Right ventricle myocardium superior (tissue), 1 donor: ENCODE measurements around the gene NR4A3. TPM values are rescaled to one million over a fixed set of nuclear protein-coding genes. Genes with fewer than 3 reads are reported as not detected.
A peak's percentile ranks its signal among the peaks of the same experiment; 100 is the strongest.
"Not testable (repeated sequence)": the region's sequence is repeated elsewhere in the genome, so short reads cannot be mapped to it uniquely, and the experiment has no call there.

Experiments
- ATAC-seq: fragments of 200-7000 bp; cut with Tn5 transposase; one replicate; pipeline ENCODE4 v1.9.1; 2020; ENCODE audit warnings: mild to moderate bottlenecking; ENCODE audit not compliant: poor library complexity
- DNase-seq: peaks from one replicate; pipeline ENCODE4 v3.0.0-alpha.2; 2020
- intact Hi-C: fragments of 100-400 bp; cut with DNase I; formaldehyde crosslinking; loops from one replicate; pipeline ENCODE4 v1.11.2; 2022
- total RNA-seq: library from RNA; stranded (reverse); fragmentation: NEBNext Ultra II Directional; extraction: Animal tissue kit (Norgen Biotek cat#: 25700); gene quantifications from one replicate; pipeline ENCODE4 v1.2.1, GENCODE V29; 2021
- donor health status: DM: no; HTN: yes; CAD: no; lungs with severe emphysema.

Gene NR4A3
- total RNA-seq, 1 donor from 2014 or later, result 3.7 TPM

DNA sequence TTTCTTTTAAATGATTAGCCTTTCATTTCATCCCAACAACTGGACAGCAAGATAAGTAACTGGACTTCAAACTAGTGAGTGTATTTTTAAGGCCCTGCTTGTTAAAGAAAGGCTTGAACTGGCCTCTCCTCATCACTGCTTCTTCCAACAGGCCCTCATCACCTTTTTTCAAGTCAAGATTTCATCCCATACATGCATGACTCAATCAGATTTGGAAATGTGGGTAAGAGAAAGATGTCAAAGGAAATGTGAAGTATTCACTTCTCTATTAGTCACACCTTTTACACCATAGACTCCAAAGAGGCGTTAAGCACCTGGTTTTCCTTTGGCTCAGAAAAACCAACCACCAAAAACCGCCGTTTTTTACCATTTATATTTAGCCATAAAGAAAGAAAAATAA, 4.9 kb downstream of the NR4A3 start:
- DNase-seq (no peak), ATAC-seq (no peak)
- intact Hi-C loops, result loop anchor here (10.0 kb wide), 2 partner anchors 68 to 472 kb away; no protein-coding TSS in a partner anchor

DNA sequence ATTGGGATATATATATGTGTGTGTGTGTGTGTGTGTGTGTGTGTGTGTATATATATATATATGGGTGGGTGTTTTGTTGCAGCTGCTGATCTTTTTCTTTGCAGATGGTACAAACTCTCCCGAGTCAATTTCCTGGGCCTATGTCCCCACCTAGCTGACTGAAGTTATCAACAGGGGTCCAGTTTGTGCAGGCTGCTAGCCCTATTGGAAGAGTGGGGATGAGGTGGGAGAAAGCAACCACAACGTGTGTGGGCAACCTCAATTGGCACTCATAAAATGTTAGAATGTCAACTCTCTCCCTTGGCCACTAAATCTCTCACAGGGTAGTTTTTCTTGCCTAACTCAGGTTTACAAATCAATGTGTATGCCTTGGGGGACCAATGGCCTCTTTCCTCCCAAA, 5.6 kb downstream of the NR4A3 start:
- DNase-seq, result no peak
- ATAC-seq, result no peak
- intact Hi-C loops, result loop anchor here (10.0 kb wide), 2 partner anchors 68 to 472 kb away; no protein-coding TSS in a partner anchor

DNA sequence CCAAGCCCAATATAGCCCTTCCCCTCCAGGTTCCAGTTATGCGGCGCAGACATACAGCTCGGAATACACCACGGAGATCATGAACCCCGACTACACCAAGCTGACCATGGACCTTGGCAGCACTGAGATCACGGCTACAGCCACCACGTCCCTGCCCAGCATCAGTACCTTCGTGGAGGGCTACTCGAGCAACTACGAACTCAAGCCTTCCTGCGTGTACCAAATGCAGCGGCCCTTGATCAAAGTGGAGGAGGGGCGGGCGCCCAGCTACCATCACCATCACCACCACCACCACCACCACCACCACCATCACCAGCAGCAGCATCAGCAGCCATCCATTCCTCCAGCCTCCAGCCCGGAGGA, 6.3 kb downstream of the NR4A3 start:
- DNase-seq (no peak), ATAC-seq (no peak)
- intact Hi-C loops, result loop anchor here (10.0 kb wide), 2 partner anchors 67 to 473 kb away; no protein-coding TSS in a partner anchor

DNA sequence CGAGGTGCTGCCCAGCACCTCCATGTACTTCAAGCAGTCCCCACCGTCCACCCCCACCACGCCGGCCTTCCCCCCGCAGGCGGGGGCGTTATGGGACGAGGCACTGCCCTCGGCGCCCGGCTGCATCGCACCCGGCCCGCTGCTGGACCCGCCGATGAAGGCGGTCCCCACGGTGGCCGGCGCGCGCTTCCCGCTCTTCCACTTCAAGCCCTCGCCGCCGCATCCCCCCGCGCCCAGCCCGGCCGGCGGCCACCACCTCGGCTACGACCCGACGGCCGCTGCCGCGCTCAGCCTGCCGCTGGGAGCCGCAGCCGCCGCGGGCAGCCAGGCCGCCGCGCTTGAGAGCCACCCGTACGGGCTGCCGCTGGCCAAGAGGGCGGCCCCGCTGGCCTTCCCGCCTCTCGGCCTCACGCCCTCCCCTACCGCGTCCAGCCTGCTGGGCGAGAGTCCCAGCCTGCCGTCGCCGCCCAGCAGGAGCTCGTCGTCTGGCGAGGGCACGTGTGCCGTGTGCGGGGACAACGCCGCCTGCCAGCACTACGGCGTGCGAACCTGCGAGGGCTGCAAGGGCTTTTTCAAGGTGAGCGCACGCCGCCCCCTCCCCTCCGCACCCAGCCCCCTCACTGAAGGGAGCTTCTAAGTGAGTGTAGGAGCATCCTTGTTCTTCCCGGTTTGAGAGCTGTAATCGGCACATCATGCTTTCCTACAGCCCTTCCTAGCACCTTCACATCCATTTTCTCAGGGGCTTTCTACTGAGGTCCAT, 6.9 kb downstream of the NR4A3 start:
- intact Hi-C loops, result loop anchor here (10.0 kb wide), 2 partner anchors 66 to 474 kb away; no protein-coding TSS in a partner anchor
- DNase-seq (no peak), ATAC-seq (peak; percentile 31)

DNA sequence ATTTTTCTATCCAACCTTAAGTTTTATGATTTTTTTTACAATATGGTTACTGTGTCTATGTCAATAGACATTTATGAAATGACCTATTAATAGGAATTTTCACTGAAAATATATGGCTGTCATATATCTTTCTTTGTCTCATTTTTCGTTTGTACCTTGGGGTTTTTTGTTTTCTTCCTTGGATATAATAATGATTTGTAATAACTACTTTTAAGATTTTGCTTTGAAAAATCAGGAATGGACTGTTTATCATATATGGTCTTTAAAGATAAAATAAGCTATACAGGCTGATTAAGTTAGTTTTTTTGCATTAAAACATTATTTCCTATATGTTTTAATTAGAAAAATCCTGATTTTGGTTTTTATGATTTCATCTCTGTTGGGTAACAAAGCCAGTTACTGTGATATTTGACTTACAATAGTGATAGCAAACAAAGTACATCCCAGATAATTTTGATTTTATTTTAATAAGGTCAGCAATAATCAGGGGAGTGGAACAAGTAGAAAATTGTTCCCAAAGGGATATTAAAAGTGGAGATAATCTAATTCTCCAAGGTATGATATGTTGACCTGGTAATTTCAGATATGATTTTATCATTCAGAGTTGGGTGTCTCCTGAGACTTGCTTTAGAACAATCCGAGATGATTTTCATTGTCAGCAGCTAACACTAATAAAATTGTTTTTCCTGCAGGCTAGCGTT, 10.3 kb downstream of the NR4A3 start:
- intact Hi-C loops, result no loop called here
- no peak for ATAC-seq
- DNase-seq, result no peak

DNA sequence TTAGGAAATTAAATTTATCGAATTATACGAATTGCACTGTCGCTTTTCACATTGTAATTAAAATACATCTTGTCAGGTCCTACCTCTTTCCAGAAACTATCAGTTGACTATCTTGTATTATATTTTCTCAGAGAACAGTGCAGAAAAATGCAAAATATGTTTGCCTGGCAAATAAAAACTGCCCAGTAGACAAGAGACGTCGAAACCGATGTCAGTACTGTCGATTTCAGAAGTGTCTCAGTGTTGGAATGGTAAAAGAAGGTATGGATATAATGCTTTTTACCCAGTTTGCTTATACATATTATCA, 10.8 kb downstream of the NR4A3 start:
- DNase-seq (no peak), ATAC-seq (no peak)
- intact Hi-C loops, result no loop called here

DNA sequence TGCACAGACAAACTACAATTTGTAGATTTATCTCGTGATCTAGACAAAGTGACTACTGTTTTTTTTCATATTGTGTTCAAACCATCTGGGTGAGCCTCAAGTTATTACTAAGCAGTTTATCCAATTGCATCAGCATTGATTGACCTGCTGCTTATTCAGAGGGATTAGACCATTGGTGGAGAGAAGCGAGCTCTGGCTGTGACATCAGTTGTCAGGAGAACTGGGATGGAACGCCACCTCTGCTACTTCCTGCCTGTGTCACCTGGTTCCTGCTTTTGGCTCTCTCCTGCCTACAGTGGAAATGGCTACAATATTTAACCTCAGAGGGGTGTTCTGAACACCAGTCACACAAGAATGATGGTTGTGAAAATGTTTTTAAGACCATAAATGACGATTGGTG, 12.1 kb downstream of the NR4A3 start:
- intact Hi-C loops, result no loop called here
- no peak for DNase-seq
- ATAC-seq, result no peak

DNA sequence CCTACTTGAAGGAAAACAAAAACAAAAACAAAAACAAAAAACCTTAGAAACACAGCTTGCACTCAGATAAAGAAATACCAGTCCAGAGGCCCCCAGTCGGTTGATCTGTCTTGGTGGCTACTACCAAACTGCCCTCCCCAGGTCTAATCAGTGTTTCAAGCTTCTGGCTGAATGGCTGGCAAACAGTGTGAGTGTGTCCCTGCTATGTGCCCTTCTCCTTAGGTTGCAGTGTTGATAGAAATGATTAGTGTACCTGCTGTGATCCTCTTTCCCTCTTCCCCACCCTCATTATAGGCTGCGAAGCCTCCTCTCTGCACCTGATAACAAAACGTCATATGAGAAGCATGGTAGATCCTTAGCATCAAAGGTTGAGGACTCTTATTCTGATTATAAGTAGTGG, 12.8 kb downstream of the NR4A3 start:
- DNase-seq (no peak), ATAC-seq (no peak)
- intact Hi-C loops, result no loop called here

DNA sequence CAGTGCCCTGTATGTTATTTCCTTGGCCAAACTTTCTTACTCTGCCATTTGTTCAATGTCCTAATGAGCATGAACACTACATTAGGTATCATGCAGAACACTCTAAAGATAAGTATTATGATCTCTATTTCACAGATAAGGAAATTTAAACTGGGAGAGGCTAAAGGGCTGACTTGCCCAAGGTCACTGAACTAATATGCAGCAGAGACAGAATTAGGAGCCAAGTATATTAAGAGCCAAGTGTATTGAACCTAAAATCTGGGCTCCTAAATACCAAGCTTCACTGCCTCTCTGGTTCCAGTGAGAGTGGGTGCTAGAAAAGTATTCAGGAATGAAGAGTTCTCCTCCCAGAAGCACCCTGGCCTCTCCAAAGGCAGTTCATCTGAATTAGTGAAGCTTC, 13.5 kb downstream of the NR4A3 start:
- ATAC-seq, result no peak
- intact Hi-C loops, result no loop called here
- no peak for DNase-seq

DNA sequence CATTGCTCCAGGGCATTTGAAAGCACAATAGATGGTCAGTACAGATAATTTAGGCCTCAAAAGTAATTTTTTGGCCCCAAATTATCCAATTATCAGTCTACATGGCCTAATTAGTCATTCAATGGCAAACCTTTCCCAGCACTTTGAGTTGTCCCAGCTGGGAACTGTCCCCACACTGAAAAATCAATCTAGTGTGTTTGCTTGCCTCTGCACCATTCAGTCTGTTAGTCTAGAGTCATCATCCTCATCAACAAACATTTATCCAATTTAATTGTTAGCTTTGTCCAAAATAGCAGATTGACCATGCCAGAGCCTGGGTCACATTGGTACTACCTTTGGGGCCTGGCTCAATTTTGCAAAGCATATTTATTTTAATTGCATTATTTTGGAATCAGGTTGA, 13.9 kb downstream of the NR4A3 start:
- no peak for ATAC-seq

DNA sequence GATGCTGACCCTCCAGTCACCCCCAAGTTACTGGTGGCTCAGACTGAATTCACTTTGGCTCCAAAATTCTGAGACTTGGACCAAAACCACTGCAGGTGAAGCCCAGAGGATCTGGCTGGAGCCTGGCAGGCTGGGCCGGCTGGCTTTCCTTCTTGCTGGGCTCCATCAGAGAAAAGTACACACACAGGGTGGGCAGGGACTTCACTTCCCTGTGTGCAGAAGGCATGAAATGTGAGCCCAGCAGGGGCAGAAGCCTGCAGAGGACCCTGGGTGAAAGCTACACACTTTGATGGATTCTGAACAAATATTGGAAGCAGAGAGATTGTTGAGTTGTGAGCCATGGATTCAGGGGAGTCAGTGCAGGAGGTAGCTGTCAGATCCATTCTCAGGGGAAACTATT, 18.4 kb downstream of the NR4A3 start:
- intact Hi-C loops, result no loop called here
- DNase-seq (no peak), ATAC-seq (no peak)

More for the DNA sequence above, 13.9 kb downstream of the NR4A3 start:
- intact Hi-C loops, result no loop called here
- DNase-seq, result no peak

DNA sequence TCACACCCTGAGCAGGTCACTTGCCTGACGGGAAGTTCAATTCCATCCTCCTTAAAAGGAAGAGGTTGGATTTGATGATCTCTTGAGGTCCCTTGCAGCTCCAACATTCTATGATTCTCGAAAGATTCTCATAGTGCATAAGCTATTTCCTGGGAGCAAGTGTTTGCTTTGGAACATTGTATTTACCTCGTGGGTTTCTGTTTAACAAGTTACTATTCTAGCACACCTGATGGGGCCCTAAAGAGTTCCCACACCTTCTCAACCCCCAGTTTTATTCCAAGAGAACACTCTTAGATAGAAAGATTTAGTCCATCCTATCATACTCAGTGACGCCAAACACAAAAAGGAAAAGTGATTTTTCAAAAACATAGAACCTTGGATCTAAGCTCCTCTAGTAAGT, 23.4 kb downstream of the NR4A3 start:
- intact Hi-C loops, result no loop called here
- ATAC-seq, result no peak
- DNase-seq, result no peak

DNA sequence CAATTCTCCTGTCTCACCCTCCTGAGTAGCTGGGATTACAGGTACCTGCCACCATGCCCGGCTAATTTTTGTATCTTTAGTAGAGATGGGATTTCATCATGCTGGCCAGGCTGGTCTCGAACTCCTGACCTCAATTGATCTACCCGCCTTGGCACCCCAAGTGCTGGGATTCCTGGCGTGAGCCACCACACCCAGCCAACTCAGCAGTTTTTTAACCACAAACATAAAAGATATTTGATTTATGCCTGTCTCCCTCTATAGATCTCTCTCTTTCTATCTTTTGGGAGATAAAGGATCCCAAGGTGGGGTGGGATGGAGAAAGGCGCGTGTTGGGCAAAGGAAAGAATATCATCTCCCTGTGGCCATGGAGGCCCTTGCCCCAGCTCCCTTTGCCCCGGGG, 26.8 kb downstream of the NR4A3 start:
- intact Hi-C loops, result no loop called here

DNA sequence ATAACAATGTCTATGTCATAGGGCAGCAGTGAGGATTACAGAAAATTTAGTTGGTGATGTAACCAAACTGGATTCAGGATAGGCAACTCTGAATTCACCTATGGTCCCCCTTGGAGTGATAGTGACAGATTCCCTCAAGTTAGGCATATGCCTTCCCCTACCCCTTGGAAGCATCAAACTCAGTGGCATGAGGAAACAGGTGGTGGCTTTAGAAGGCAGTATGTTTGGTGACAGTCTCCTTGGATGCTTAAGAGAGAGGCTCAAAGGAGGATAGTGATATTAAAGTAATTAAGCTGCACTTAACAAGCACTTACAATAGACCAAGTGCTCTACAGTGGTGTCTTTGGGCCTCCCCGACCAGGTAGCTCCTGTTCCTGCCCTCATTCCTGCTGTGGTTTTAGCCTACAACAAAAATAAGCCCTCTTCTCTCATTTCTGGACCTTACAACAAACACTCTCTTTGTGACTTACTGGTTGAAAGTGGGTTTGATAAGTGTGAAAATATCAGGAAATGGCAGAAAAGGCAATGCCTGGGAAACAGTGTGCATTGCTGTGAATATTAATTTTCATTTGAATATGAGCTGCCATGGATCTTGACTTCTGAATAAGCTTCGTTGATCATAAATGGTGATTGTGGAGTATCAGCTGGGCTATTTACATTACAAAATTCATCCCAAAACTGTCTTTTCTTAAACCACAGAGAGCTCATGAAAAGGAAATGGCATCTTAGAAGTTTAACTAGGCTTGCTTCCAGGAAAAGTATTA, 29.2 kb downstream of the NR4A3 start:
- DNase-seq (no peak), ATAC-seq (no peak)
- intact Hi-C loops, result no loop called here

More for the DNA sequence above, 26.8 kb downstream of the NR4A3 start:
- ATAC-seq (no peak), DNase-seq (no peak)

DNA sequence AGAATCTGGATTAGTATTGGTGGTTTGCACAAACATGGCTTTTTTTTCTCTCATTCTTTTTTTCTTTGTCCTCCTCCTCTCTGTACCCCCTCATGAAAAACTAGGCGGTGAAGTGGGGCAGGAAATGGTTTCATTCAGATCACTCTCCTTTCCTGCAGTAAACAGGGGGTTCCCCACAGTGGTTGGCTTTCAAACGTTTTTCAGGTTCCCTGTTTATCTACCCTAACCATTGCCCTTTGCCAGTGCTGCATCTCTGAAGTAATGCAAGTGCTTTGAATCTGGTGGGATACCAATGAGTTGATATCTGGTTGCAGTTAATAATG, 29.8 kb downstream of the NR4A3 start:
- intact Hi-C loops, result no loop called here
- DNase-seq, result no peak
- ATAC-seq, result no peak

DNA sequence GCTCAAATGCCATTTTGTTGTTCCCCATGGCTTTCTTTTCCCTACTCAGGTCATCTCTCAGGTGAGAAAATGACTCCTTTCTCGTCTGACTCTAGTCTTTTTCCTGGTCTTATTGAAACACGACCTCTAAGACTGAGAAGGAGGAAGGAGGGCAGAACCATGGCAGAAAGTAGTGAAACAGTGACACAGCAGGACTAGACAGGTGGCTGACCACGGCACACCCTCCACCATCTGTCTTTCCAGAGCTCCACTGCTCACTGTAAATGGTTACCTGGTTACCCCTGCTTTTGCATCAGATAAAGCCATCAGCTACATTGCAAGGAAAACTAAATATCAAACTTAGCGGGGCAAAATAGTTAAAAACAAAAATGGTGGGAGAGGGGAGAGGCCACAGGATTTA, 30.9 kb downstream of the NR4A3 start:
- intact Hi-C loops, result no loop called here
- ATAC-seq (no peak), DNase-seq (no peak)

DNA sequence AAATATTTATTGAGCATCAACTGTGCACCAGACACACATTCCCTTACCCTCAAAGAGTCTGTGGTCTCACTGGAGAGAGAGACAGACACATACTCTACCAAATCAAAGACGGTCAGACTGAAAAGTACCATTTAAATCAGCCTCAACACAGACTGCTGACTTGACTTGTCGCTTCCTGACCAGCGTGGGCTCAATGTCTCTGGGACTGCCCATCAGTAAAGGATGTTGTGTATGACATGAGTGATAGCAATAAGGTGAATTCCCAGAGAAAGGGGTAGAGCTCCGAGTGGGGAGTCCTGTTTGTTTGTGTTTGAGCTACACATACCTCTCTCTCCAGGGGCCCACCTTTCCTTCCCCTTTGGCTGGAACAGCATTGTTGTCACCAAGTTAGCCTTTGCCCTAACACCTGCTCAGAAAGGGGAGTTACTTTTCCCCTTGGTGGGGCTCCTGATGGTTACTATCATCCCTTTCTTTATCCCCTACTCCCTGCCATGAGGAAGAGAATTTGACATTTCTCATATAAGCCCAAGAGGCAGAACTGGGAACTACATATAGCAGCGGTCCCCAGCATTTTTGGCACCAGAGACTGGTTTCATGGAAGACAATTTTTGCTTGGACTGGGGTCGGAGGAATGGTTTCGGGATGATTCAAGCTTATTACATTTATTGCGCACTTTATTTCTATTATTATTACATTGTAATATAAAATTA, 33.9 kb downstream of the NR4A3 start:
- DNase-seq (no peak), ATAC-seq (no peak)
- intact Hi-C loops, result no loop called here

DNA sequence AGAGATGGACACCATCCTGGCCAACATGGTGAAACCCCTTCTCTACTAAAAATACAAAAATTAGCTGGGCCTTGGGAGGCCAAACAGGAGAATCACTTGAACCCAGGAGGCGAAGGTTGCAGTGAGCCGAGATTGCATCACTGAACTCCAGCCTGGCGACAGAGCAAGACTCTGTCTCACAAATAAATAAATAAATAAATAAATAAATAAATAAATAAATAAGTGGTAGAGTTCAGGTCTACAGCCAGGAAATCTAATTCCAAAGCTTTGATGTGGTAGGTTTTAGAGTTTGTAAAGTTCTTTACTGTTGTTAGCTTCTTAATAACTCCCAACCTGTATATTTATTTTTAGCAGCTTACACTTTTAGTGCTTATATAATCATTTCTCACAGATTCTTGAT, 35.9 kb downstream of the NR4A3 start:
- intact Hi-C loops, ATAC-seq, DNase-seq: not testable (repeated sequence)

DNA sequence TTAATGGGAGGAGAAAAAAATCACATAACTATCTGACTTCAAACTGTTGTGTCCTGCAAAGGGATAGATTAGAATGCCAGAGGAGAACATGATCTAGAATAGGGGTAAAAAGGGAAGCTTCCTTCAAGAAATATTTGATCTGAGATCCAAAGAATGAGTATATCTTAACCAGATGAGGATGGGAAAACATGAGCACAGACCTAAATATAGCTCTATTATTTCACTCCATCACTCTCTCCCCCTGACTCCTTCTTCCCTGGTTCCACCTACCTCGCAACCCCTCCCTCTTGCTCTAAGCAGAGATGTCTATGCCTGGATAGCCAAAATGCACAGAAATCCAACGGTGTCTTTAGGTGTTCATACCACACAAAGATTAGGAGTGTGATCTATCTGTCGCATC, 36.4 kb downstream of the NR4A3 start:
- intact Hi-C loops, result no loop called here

More for the DNA sequence above, 36.4 kb downstream of the NR4A3 start:
- DNase-seq, result no peak
- no peak for ATAC-seq
